A673 (cell line): ENCODE data around the gene BAAT.
"Not testable (repeated sequence)": the region's sequence is repeated elsewhere in the genome, so short reads cannot be mapped to it uniquely, and the experiment has no call there.

ENCODE experiments used
- CTCF ChIP-seq: fragments of 300-800, 200-600 bp; sonication (generic); conservative IDR thresholded peaks from 2 replicates; pipeline ENCODE4 v1.5.1; 2017; ENCODE audit warnings: low read depth, mild to moderate bottlenecking, antibody characterized with exemption, low read length, moderate library complexity, mixed read lengths
- EZH2 ChIP-seq: fragments of 200-600 bp; sonication (generic); IDR thresholded peaks from 2 replicates; pipeline ENCODE4 v1.6.1; 2017; ENCODE audit warnings: borderline replicate concordance, low read depth, mild to moderate bottlenecking, mixed read lengths, antibody characterized with exemption, low read length; ENCODE audit not compliant: poor library complexity, severe bottlenecking

- not testable (repeated sequence) for TF ChIP-seq CTCF, EZH2
These were observed 57.3 kb downstream of the BAAT start for GRCh38 chr9:101327422-101327909.
